ENCODE data around the gene C22orf23. TPM values are rescaled to one million over a fixed set of nuclear protein-coding genes. Genes with fewer than 3 reads are reported as not detected.

The C22orf23 gene
- total and polyA plus RNA-seq, 2 of the 4 experiments (the other 2 are of a cell fraction) = 0.39 to 0.54 TPM

DNA sequence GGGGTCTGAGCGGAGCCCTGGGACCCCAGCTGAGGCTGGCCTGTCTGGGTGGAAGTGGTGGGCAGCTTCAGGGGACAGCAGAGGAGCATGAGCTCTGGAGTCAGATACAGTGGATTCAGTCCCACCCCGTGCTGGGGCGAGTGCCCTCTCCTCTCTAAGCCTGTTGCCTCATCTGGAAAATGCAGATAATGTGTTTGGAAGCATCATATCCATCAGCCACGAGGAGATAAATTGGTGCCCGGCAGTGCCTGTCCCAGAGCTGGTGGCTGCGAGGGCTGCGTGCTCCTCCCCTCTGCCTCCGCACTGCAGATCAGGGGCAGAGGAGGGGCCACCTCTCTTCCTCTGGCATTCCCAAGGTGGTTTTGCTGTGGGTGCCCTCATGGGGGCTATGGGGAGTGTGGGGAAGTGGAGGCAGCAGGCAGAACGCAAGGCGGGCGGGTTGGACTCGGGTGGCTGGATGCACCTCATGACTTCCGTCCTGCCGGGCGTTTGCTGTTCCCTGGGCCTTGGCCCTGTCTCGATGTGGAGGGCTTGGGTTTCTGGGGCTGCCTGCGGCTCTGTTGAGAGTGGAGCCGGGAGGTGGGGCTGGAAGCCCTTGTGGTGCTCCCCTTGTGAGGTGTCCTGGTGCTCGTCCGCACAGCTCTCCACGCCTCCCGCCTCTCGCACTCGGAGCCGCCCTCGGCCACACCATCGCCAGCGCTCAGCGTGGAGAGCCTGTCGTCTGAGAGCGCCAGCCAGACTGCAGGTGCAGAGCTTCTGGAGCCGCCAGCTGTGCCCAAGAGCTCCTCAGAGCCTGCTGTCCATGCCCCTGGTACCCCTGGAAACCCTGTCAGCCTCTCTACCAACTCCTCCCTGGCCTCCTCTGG is 26.4 kb downstream of the C22orf23 start:
- ATAC-seq (ENCODE audit: low read depth) (no peak), DNase-seq (no peak)
- WGBS, 2 experiments (ENCODE audit: extremely low coverage in 2 of 2, insufficient read length in 1 of 2) = 95% methylated on average over 9 of the region's 32 CpGs; no CpG with 5 or more reads in 1 of the 2 experiments
- Histone ChIP-seq H4K5ac (ENCODE audit: low read depth, low read length) (no peak overlapping the region), H3K23ac (ENCODE audit: low read depth, low read length) (no peak overlapping the region), H4K91ac (ENCODE audit: insufficient read depth, low read depth, low read length) (no peak overlapping the region), H3K4ac (ENCODE audit: low read depth, low read length) (no peak overlapping the region), H3K4me2 (ENCODE audit: low read depth, low read length) (no peak overlapping the region), H3K56ac (ENCODE audit: extremely low read depth, insufficient read depth, low read length) (no peak overlapping the region), H2BK15ac (ENCODE audit: low read depth, low read length) (no peak overlapping the region), H3K4me1 (ENCODE audit: control insufficient read depth, insufficient read depth, low read length) (peaks cover 3% of the 10 kb centered on the region; the same call in 1 of the 2 replicates), H4K8ac (ENCODE audit: low read depth in 2 of 2, low read length in 2 of 2) (no peak overlapping the region), H3K4me3 (ENCODE audit: insufficient read depth, low read depth, low read length) (no peak overlapping the region), H2BK5ac (ENCODE audit: low read depth, low read length, poor library complexity, severe bottlenecking) (no peak overlapping the region), H3K27me3 (ENCODE audit: control insufficient read depth, insufficient read depth, low read length) (no peaks in the 10 kb centered on the region), H2AFZ (replicated peaks; ENCODE audit: low read length, poor library complexity) (no peak overlapping the region), H3K36me3 (ENCODE audit: control insufficient read depth, insufficient read depth, low read length) (peaks cover 56% of the 10 kb centered on the region), H2AK9ac (replicated peaks; ENCODE audit: low read depth, low read length, poor library complexity) (no peak overlapping the region), H3K9me3 (ENCODE audit: control insufficient read depth, insufficient read depth, low read length) (no peaks in the 10 kb centered on the region), H2AK5ac (ENCODE audit: low read depth, low read length) (no peak overlapping the region), H3K9me1 (ENCODE audit: insufficient read depth, low read length) (no peaks in the 10 kb centered on the region), H3K9ac (ENCODE audit: low read depth, low read length) (no peak overlapping the region), H2BK20ac (ENCODE audit: low read depth, low read length) (no peak overlapping the region), H2BK120ac (ENCODE audit: low read depth, low read length) (no peak overlapping the region), H4K20me1 (ENCODE audit: insufficient read depth, low read length) (peaks cover 24% of the 10 kb centered on the region), H3K27ac (ENCODE audit: insufficient read depth, low read length) (no peak overlapping the region), H3K18ac (ENCODE audit: low read depth, low read length) (no peak overlapping the region), H3K14ac (replicated peaks; ENCODE audit: low read depth, low read length) (no peak overlapping the region), H3K79me1 (ENCODE audit: low read depth in 1 of 2, low read length in 2 of 2) (peaks cover 0 to 35% of the 10 kb centered on the region in 2 experiments; a peak in 3 of 4 replicates)
- ChIA-PET CTCF (no interaction called here), POLR2A (ENCODE audit: unreplicated experiment) (interaction anchor here (0.6 kb wide), 1 partner anchor 22 kb away, joined by 8 read pairs; no protein-coding TSS in a partner anchor)
- intact Hi-C loops (cut with micrococcal nuclease) = no loop called here
- TF ChIP-seq, protein P1, sequence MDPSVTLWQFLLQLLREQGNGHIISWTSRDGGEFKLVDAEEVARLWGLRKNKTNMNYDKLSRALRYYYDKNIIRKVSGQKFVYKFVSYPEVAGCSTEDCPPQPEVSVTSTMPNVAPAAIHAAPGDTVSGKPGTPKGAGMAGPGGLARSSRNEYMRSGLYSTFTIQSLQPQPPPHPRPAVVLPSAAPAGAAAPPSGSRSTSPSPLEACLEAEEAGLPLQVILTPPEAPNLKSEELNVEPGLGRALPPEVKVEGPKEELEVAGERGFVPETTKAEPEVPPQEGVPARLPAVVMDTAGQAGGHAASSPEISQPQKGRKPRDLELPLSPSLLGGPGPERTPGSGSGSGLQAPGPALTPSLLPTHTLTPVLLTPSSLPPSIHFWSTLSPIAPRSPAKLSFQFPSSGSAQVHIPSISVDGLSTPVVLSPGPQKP (IDR thresholded peaks at IDR 0.05; ENCODE audit: borderline replicate concordance, low read depth, low read length) = no peak
- no peak for TF ChIP-seq RFX5 (IDR thresholded peaks at IDR 0.05; ENCODE audit: low read depth, low read length)
- TF ChIP-seq SMC3 (IDR thresholded peaks at IDR 0.05; ENCODE audit: low read depth, low read length) = no peak
- TF ChIP-seq, protein P2, sequence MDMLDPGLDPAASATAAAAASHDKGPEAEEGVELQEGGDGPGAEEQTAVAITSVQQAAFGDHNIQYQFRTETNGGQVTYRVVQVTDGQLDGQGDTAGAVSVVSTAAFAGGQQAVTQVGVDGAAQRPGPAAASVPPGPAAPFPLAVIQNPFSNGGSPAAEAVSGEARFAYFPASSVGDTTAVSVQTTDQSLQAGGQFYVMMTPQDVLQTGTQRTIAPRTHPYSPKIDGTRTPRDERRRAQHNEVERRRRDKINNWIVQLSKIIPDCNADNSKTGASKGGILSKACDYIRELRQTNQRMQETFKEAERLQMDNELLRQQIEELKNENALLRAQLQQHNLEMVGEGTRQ (IDR thresholded peaks at IDR 0.05; ENCODE audit: low read depth, low read length) = no peak
- no peak for TF ChIP-seq RAD21 (IDR thresholded peaks at IDR 0.05; ENCODE audit: low read length)
- TF ChIP-seq, protein P3, sequence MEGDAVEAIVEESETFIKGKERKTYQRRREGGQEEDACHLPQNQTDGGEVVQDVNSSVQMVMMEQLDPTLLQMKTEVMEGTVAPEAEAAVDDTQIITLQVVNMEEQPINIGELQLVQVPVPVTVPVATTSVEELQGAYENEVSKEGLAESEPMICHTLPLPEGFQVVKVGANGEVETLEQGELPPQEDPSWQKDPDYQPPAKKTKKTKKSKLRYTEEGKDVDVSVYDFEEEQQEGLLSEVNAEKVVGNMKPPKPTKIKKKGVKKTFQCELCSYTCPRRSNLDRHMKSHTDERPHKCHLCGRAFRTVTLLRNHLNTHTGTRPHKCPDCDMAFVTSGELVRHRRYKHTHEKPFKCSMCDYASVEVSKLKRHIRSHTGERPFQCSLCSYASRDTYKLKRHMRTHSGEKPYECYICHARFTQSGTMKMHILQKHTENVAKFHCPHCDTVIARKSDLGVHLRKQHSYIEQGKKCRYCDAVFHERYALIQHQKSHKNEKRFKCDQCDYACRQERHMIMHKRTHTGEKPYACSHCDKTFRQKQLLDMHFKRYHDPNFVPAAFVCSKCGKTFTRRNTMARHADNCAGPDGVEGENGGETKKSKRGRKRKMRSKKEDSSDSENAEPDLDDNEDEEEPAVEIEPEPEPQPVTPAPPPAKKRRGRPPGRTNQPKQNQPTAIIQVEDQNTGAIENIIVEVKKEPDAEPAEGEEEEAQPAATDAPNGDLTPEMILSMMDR (conservative IDR thresholded peaks at IDR 0.05; ENCODE audit: low read depth, low read length) = no peak
- TF ChIP-seq RCOR1 (IDR thresholded peaks at IDR 0.05; ENCODE audit: insufficient replicate concordance, low read length) = no peak
- no peak for TF ChIP-seq CHD1 (IDR thresholded peaks at IDR 0.05; ENCODE audit: low read depth, low read length)
- TF ChIP-seq MXI1 (IDR thresholded peaks at IDR 0.05; ENCODE audit: borderline replicate concordance, low read depth, low read length) = no peak
- dilution Hi-C loops (cut with HindIII; ENCODE audit: low sequenced_read_pairs, unreplicated experiment) = no loop called here
- in situ Hi-C loops (cut with MboI; ENCODE audit: low sequenced_read_pairs) = no loop called here
- no TSS peak for BruUV-seq (replicated peaks)
